ENCODE data around the gene PAPSS1. TPM values are rescaled to one million over a fixed set of nuclear protein-coding genes. Genes with fewer than 3 reads are reported as not detected.

The PAPSS1 gene
- total and polyA plus RNA-seq, 2 of the 8 experiments (the other 6 are each of a cell fraction or from before 2014, with no cell fraction given), result 79.2 to 98.5 TPM

DNA sequence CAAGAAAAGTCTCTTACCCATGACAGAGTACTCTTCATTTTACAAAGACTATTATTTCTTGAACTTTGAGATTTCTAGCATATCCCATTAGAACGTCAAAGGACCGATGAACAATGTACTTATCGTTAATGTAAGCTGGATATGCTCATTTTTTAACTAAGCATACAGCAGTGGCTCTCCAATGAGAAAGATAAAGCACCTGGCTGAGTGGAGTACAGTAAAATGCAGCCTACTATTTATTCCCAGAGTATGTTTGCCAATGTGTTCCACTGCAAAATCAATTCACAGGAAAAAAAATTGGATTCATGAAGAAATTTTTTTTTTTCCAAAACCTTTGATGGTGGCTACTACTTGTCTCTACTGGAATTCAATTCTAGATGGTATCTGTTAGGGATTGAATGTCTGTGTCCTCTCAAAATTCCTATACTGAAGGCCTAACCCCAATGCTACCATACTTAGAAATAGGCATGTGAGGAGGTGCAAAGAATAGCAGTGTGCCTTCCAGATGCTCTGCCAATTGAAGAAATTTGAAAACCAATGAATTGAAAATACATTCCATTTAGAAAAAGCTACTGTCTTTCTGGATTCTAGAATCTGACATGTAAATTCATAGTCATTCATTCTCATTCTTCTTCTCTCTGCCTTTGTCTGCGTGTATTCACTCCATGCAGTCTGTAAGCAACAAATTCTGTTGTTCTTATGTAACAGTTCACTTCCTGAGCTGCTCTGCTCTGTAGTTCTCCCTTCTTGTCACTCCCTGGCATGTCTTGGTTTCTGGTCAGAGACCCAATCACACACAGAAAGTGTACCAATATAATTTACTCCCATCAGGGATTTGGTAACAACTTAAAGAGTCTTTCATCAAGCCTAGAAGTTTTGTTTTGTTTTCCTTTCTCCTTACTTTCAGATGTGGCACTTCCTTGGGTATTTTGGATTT is 61.4 kb downstream of the PAPSS1 start:
- H4K5ac ChIP-seq (ENCODE audit: insufficient read length, low read depth, low read length), result no peak overlapping the region
- ChIA-PET POLR2A (ENCODE audit: partially characterized antibody) (interaction anchor here (1.0 kb wide), 1 partner anchor 9 kb away, joined by 3 read pairs; no protein-coding TSS in a partner anchor), CTCF (ENCODE audit: partially characterized antibody) (no interaction called here)
- DNase-seq (ENCODE audit: low read depth in 1 of 2, low spot score in 2 of 2) (no peak), FAIRE-seq (no peak)
- H3K79me2 ChIP-seq (ENCODE audit: control insufficient read depth in 1 of 2, insufficient read depth in 2 of 2, low read length in 2 of 2), result peaks cover 0 to 2% of the 10 kb centered on the region in 2 experiments; a peak in 1 of 4 replicates
- no peaks in the 10 kb centered on the region for H4K20me1 ChIP-seq (replicated peaks in 1 of 2; ENCODE audit: control insufficient read depth in 1 of 2, insufficient read depth in 2 of 2, low read length in 2 of 2)
- H2BK12ac ChIP-seq (ENCODE audit: low read depth, low read length), result no peak overlapping the region
- no peak overlapping the region for H2AK5ac ChIP-seq (ENCODE audit: low read depth, low read length)
- H3K9me3 ChIP-seq (ENCODE audit: insufficient read depth in 2 of 2, low read depth in 1 of 2, low read length in 1 of 2), result no peaks in the 10 kb centered on the region
- H2BK5ac ChIP-seq (ENCODE audit: low read depth, low read length), result no peak overlapping the region
- no peak overlapping the region for H2BK20ac ChIP-seq (ENCODE audit: low read length)
- H4K91ac ChIP-seq (replicated peaks; ENCODE audit: insufficient read length, low read length), result no peak overlapping the region
- H3K27ac ChIP-seq (ENCODE audit: low read depth, low read length), result no peak overlapping the region
- H3K14ac ChIP-seq (ENCODE audit: insufficient read length), result no peak overlapping the region
- peaks cover 0 to 3% (median 1%) of the 10 kb centered on the region in 4 experiments; a peak in 3 of 7 replicates for H3K4me1 ChIP-seq (replicated peaks in 1 of 4; ENCODE audit: control insufficient read depth in 3 of 4, insufficient read depth in 4 of 4, low read length in 3 of 4)
- no peak overlapping the region for H2BK15ac ChIP-seq (ENCODE audit: low read length)
- H2BK120ac ChIP-seq (replicated peaks; ENCODE audit: low read depth, low read length), result no peak overlapping the region
- no peak overlapping the region for H4K8ac ChIP-seq (ENCODE audit: extremely low read depth, insufficient read depth, low read length)
- 94% methylated on average over 4 of the region's 4 CpGs; no CpG with 5 or more reads in 1 of the 2 experiments for whole genome bisulfite sequencing, 2 experiments (ENCODE audit: extremely low coverage in 1 of 2, insufficient coverage in 1 of 2, insufficient read length in 1 of 2, insufficient replicate concordance in 2 of 2, low coverage in 1 of 2, low lambda C conversion rate in 2 of 2, missing lambda C conversion rate in 1 of 2)
- no peak overlapping the region for H3K18ac ChIP-seq (ENCODE audit: extremely low read depth, low read length)
- no peak overlapping the region for H2AFZ ChIP-seq (ENCODE audit: low read length)
- no peak overlapping the region for H3K9ac ChIP-seq (replicated peaks in 1 of 4; ENCODE audit: extremely low read depth in 1 of 4, low read depth in 3 of 4, low read length in 3 of 4)
- no peak overlapping the region for H3K4me3 ChIP-seq (ENCODE audit: extremely low read depth in 1 of 4, insufficient read depth in 2 of 4, low read depth in 3 of 4, low read length in 4 of 4)
- H3K79me1 ChIP-seq (ENCODE audit: low read depth, low read length), result no peaks in the 10 kb centered on the region
- H3K36me3 ChIP-seq (ENCODE audit: control insufficient read depth in 2 of 4, insufficient read depth in 4 of 4, low read length in 3 of 4), result no peaks in the 10 kb centered on the region; a peak in 1 of 8 replicates
- no peak overlapping the region for H3K4ac ChIP-seq (replicated peaks; ENCODE audit: insufficient read length, low read depth, low read length)
- H3K23me2 ChIP-seq (ENCODE audit: low read depth, low read length), result no peaks in the 10 kb centered on the region
- no peak overlapping the region for H3K4me2 ChIP-seq (ENCODE audit: insufficient read depth in 1 of 2, low read depth in 2 of 2, low read length in 2 of 2)
- H3K23ac ChIP-seq (ENCODE audit: insufficient read length), result no peak overlapping the region
- no peak for TF ChIP-seq CEBPB (IDR thresholded peaks at IDR 0.05; ENCODE audit: low read depth, low read length)
- no peak overlapping the region for H3K56ac ChIP-seq (replicated peaks; ENCODE audit: insufficient read length, low read depth, low read length)
- H3K27me3 ChIP-seq (replicated peaks in 1 of 4; ENCODE audit: control insufficient read depth in 3 of 4, extremely low read depth in 1 of 4, insufficient read depth in 3 of 4, low read length in 3 of 4), result no peaks in the 10 kb centered on the region

Measured in H1 (cell line).